Liver (tissue), 9 donors: ENCODE results near the gene LINC01488. TPM values are rescaled to one million over a fixed set of nuclear protein-coding genes. Genes with fewer than 3 reads are reported as not detected.

ENCODE experiments used
- DNase-seq: peaks from one replicate; pipeline ENCODE4 v3.0.0-alpha.2; 2017; ENCODE audit warnings: low spot score
- H3K27ac ChIP-seq, 2 donors: one replicate each; pipeline ENCODE4 v1.7.0; 2013; ENCODE audit warnings: inconsistent platforms in 2 of 2, low read length in 2 of 2, control low read depth in 1 of 2, low read depth in 1 of 2, mild to moderate bottlenecking in 1 of 2
- H3K27me3 ChIP-seq, 4 donors: one replicate each; pipeline versions ENCODE4 v1.6.1 to v1.7.0; 2013; ENCODE audit warnings: low read length in 3 of 4, inconsistent platforms in 1 of 4, mild to moderate bottlenecking in 1 of 4, moderate library complexity in 1 of 4; ENCODE audit not compliant: control insufficient read depth in 4 of 4, insufficient read depth in 4 of 4
- H3K36me3 ChIP-seq, 4 donors: one replicate each; pipeline versions ENCODE4 v1.6.1 to v1.7.0; 2013; ENCODE audit warnings: low read length in 3 of 4, mild to moderate bottlenecking in 3 of 4, low read depth in 1 of 4, moderate library complexity in 1 of 4; ENCODE audit not compliant: control insufficient read depth in 4 of 4, insufficient read depth in 3 of 4
- H3K4me1 ChIP-seq, 4 donors: one replicate each; pipeline versions ENCODE4 v1.6.1 to v1.7.0; 2013; ENCODE audit warnings: low read length in 3 of 4, mild to moderate bottlenecking in 3 of 4, moderate library complexity in 1 of 4; ENCODE audit not compliant: control insufficient read depth in 4 of 4, insufficient read depth in 4 of 4
- H3K4me3 ChIP-seq, 3 donors: one replicate each; pipeline versions ENCODE4 v1.6.1 to v1.7.0; 2013; ENCODE audit warnings: low read length in 3 of 3, control low read depth in 1 of 3, low read depth in 1 of 3, mild to moderate bottlenecking in 1 of 3
- H3K9ac ChIP-seq, 2 donors: one replicate each; pipeline ENCODE4 v1.7.0; 2013; ENCODE audit warnings: low read length in 2 of 2, mild to moderate bottlenecking in 2 of 2, moderate library complexity in 2 of 2, control low read depth in 1 of 2, low read depth in 1 of 2
- H3K9me3 ChIP-seq, 4 donors: one replicate each; pipeline versions ENCODE4 v1.6.1 to v1.7.0; 2013; ENCODE audit warnings: low read length in 3 of 4; ENCODE audit not compliant: control insufficient read depth in 4 of 4
- EGR1 ChIP-seq, 2 donors: IDR thresholded peaks; 2 replicates each; pipeline ENCODE4 v1.6.1; 2016 to 2018; ENCODE audit warnings: antibody characterized with exemption in 2 of 2, low read depth in 2 of 2
- FOXA1 ChIP-seq: IDR thresholded peaks from 2 replicates; pipeline ENCODE4 v1.6.1; 2016; ENCODE audit warnings: antibody characterized with exemption
- FOXA2 ChIP-seq: IDR thresholded peaks from 2 replicates; pipeline ENCODE4 v1.6.1; 2016; ENCODE audit warnings: antibody characterized with exemption
- GABPA ChIP-seq, 2 donors: IDR thresholded peaks in 1 of 2; conservative IDR thresholded peaks in 1 of 2; 2 replicates each; pipeline ENCODE4 v1.6.1; 2016; ENCODE audit warnings: antibody characterized with exemption in 2 of 2, mild to moderate bottlenecking in 1 of 2, moderate library complexity in 1 of 2
- HNF4A ChIP-seq, 2 donors: conservative IDR thresholded peaks; 2 replicates each; pipeline ENCODE4 v1.6.1; 2016; ENCODE audit warnings: antibody characterized with exemption in 2 of 2, mild to moderate bottlenecking in 2 of 2
- HNF4G ChIP-seq: IDR thresholded peaks from 2 replicates; pipeline ENCODE4 v1.6.1; 2016; ENCODE audit warnings: antibody characterized with exemption
- JUND ChIP-seq, 2 donors: IDR thresholded peaks; 2 replicates each; pipeline ENCODE4 v1.6.1; 2016; ENCODE audit warnings: antibody characterized with exemption in 2 of 2
- NR2F2 ChIP-seq: IDR thresholded peaks from 2 replicates; pipeline ENCODE4 v1.6.1; 2016; ENCODE audit warnings: antibody characterized with exemption
- RAD21 ChIP-seq, 2 donors: IDR thresholded peaks; 2 replicates each; pipeline ENCODE4 v1.6.1; 2016; ENCODE audit warnings: antibody characterized with exemption in 2 of 2, mild to moderate bottlenecking in 2 of 2
- RXRA ChIP-seq, 2 donors: IDR thresholded peaks; 2 replicates each; pipeline ENCODE4 v1.6.1; 2017 to 2018; ENCODE audit warnings: antibody characterized with exemption in 2 of 2, mild to moderate bottlenecking in 1 of 2
- SP1 ChIP-seq: IDR thresholded peaks from 2 replicates; pipeline ENCODE4 v1.6.1; 2018; ENCODE audit warnings: antibody characterized with exemption, mild to moderate bottlenecking
- TAF1 ChIP-seq: conservative IDR thresholded peaks from 2 replicates; pipeline ENCODE4 v1.6.1; 2016; ENCODE audit warnings: antibody characterized with exemption, mild to moderate bottlenecking
- YY1 ChIP-seq: IDR thresholded peaks from 2 replicates; pipeline ENCODE4 v1.6.1; 2016; ENCODE audit warnings: antibody characterized with exemption, mild to moderate bottlenecking
- WGBS: extraction: QIAGEN DNeasy Blood & Tissue Kit; methylation state at CpG from one replicate; pipeline ENCODE4 v1.1.7; 2013; 5-methylcytosine and 5-hydroxymethylcytosine counted together
- polyA plus RNA-seq, 2 donors: library from polyadenylated mRNA; stranded (reverse) in 1 of 2; unstranded in 1 of 2; fragments of 200-250 nt in 1 of 2; fragments of >200 nt in 1 of 2; fragmentation: Nextera tagmentation in 1 of 2; extraction: Ambion mirVana in 1 of 2; gene quantifications; one replicate each; pipeline versions ENCODE4 v1.2.1 to v1.2.3, GENCODE V29; 2013 to 2015
- total RNA-seq, 2 donors: library from RNA; depleted of rRNA; stranded (reverse); fragments of >200 nt; gene quantifications; one replicate each; pipeline ENCODE4 v1.2.3, GENCODE V29; 2014
- TF ChIP-seq, protein P1 (sequence below): IDR thresholded peaks from 2 replicates; pipeline ENCODE4 v1.6.1; 2016; ENCODE audit warnings: antibody characterized with exemption
- TF ChIP-seq, protein P2 (sequence below): fragments of 150-350 bp; IDR thresholded peaks from 2 replicates; pipeline ENCODE4 v1.5.1; 2017; ENCODE audit warnings: improper control_type of control experiment, low read depth, low read length; ENCODE audit not compliant: missing input control
- TF ChIP-seq, protein P3 (sequence below): IDR thresholded peaks from 2 replicates; pipeline ENCODE4 v1.6.1; 2016; ENCODE audit warnings: antibody characterized with exemption
- TF ChIP-seq, protein P4 (sequence below): IDR thresholded peaks from 2 replicates; pipeline ENCODE4 v1.6.1; 2016; ENCODE audit warnings: antibody characterized with exemption
- TF ChIP-seq, protein P5 (sequence below): IDR thresholded peaks from 2 replicates; pipeline ENCODE4 v1.6.1; 2016; ENCODE audit warnings: antibody characterized with exemption, mild to moderate bottlenecking
- donor health status: healthy.
- donor health status: healthy.
- donor health status: healthy.
- donor health status: healthy.
- donor health status: healthy.

Gene LINC01488
- total and polyA plus RNA-seq, 4 donors: 0.05 to 2.3 (median 0.60) TPM

DNA sequence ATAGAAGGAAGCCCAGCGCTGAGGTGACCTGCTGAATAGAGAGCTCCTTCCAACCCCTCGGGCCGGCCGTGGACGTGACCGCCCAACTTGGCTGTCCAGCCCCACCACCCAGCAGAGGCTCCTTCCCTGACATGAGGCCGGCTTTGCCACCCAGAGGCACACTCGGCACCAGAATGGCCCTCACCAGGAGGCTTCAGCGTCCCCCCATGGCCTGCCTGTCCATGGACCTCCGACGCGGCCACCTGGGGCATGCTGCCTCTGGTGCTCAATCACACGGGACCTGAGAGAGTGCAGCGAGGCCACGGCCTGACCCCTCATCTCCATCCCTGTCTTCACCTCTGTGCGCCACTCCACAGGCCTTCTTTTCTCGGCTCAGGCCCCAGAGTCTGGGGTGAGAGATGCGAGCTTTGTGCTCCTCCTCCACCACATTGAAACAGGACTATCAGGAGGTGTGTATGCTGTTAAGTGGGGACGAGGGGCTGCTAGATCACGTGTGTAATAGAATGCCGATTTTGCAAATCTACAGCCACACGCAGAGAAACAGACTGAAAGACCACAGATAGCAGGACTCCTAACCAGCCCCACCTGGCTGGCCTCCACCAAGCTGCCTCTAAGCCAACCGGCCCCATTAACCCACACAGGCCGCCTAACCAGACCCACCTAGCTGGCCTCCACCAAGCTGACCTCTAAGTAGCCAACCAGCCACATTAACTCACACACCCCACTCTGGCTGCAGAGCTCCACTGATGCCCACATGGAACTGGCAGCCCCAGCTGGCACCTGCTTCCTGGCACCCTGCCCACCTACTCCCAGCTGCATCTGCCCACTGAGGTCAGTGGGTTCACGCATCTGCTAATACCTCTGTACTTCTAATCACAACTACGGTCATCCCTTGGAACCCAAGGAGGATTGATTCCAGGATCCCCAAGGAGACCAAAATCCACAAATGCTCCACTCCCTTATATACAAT is 20.7 kb downstream of the LINC01488 start:
- H3K4me1 ChIP-seq: peaks cover 0 to 7% (median 1%) of the 10 kb centered on the region in 4 donors
- DNase-seq: no peak
- no peak overlapping the region for H3K4me3 ChIP-seq
- H3K9ac ChIP-seq: no peak overlapping the region
- 94% methylated on average over 26 of the region's 26 CpGs for WGBS
- H3K9me3 ChIP-seq: no peaks in the 10 kb centered on the region
- no peaks in the 10 kb centered on the region for H3K27me3 ChIP-seq
- TF ChIP-seq, protein P1, sequence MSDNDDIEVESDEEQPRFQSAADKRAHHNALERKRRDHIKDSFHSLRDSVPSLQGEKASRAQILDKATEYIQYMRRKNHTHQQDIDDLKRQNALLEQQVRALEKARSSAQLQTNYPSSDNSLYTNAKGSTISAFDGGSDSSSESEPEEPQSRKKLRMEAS: no peak
- TF ChIP-seq NR2F2 (no peak), HNF4A (conservative IDR thresholded peaks at IDR 0.05) (no peak), GABPA (IDR thresholded peaks at IDR 0.05 in 1 of 2, conservative IDR thresholded peaks at IDR 0.05 in 1 of 2) (no peak), SP1 (no peak), EGR1 (IDR thresholded peaks at IDR 0.05; ENCODE audit: low read depth in 2 of 2) (no peak), JUND (IDR thresholded peaks at IDR 0.05) (no peak), RXRA (IDR thresholded peaks at IDR 0.05) (no peak), YY1 (no peak), FOXA1 (no peak), HNF4G (no peak), FOXA2 (no peak), TAF1 (no peak), RAD21 (IDR thresholded peaks at IDR 0.05) (no peak)
- TF ChIP-seq, protein P2, sequence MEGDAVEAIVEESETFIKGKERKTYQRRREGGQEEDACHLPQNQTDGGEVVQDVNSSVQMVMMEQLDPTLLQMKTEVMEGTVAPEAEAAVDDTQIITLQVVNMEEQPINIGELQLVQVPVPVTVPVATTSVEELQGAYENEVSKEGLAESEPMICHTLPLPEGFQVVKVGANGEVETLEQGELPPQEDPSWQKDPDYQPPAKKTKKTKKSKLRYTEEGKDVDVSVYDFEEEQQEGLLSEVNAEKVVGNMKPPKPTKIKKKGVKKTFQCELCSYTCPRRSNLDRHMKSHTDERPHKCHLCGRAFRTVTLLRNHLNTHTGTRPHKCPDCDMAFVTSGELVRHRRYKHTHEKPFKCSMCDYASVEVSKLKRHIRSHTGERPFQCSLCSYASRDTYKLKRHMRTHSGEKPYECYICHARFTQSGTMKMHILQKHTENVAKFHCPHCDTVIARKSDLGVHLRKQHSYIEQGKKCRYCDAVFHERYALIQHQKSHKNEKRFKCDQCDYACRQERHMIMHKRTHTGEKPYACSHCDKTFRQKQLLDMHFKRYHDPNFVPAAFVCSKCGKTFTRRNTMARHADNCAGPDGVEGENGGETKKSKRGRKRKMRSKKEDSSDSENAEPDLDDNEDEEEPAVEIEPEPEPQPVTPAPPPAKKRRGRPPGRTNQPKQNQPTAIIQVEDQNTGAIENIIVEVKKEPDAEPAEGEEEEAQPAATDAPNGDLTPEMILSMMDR: no peak
- TF ChIP-seq, protein P3, sequence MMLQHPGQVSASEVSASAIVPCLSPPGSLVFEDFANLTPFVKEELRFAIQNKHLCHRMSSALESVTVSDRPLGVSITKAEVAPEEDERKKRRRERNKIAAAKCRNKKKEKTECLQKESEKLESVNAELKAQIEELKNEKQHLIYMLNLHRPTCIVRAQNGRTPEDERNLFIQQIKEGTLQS: no peak
- TF ChIP-seq, protein P4, sequence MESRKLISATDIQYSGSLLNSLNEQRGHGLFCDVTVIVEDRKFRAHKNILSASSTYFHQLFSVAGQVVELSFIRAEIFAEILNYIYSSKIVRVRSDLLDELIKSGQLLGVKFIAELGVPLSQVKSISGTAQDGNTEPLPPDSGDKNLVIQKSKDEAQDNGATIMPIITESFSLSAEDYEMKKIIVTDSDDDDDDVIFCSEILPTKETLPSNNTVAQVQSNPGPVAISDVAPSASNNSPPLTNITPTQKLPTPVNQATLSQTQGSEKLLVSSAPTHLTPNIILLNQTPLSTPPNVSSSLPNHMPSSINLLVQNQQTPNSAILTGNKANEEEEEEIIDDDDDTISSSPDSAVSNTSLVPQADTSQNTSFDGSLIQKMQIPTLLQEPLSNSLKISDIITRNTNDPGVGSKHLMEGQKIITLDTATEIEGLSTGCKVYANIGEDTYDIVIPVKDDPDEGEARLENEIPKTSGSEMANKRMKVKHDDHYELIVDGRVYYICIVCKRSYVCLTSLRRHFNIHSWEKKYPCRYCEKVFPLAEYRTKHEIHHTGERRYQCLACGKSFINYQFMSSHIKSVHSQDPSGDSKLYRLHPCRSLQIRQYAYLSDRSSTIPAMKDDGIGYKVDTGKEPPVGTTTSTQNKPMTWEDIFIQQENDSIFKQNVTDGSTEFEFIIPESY: no peak
- TF ChIP-seq, protein P5, sequence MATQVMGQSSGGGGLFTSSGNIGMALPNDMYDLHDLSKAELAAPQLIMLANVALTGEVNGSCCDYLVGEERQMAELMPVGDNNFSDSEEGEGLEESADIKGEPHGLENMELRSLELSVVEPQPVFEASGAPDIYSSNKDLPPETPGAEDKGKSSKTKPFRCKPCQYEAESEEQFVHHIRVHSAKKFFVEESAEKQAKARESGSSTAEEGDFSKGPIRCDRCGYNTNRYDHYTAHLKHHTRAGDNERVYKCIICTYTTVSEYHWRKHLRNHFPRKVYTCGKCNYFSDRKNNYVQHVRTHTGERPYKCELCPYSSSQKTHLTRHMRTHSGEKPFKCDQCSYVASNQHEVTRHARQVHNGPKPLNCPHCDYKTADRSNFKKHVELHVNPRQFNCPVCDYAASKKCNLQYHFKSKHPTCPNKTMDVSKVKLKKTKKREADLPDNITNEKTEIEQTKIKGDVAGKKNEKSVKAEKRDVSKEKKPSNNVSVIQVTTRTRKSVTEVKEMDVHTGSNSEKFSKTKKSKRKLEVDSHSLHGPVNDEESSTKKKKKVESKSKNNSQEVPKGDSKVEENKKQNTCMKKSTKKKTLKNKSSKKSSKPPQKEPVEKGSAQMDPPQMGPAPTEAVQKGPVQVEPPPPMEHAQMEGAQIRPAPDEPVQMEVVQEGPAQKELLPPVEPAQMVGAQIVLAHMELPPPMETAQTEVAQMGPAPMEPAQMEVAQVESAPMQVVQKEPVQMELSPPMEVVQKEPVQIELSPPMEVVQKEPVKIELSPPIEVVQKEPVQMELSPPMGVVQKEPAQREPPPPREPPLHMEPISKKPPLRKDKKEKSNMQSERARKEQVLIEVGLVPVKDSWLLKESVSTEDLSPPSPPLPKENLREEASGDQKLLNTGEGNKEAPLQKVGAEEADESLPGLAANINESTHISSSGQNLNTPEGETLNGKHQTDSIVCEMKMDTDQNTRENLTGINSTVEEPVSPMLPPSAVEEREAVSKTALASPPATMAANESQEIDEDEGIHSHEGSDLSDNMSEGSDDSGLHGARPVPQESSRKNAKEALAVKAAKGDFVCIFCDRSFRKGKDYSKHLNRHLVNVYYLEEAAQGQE: no peak
- no peak overlapping the region for H3K27ac ChIP-seq
- no peaks in the 10 kb centered on the region for H3K36me3 ChIP-seq
